Measurements from ENCODE around the gene ANK3. TPM values are rescaled to one million over a fixed set of nuclear protein-coding genes. Genes with fewer than 3 reads are reported as not detected.

The ANK3 gene
- polyA plus RNA-seq, 1 donor, result 89.1 TPM

DNA sequence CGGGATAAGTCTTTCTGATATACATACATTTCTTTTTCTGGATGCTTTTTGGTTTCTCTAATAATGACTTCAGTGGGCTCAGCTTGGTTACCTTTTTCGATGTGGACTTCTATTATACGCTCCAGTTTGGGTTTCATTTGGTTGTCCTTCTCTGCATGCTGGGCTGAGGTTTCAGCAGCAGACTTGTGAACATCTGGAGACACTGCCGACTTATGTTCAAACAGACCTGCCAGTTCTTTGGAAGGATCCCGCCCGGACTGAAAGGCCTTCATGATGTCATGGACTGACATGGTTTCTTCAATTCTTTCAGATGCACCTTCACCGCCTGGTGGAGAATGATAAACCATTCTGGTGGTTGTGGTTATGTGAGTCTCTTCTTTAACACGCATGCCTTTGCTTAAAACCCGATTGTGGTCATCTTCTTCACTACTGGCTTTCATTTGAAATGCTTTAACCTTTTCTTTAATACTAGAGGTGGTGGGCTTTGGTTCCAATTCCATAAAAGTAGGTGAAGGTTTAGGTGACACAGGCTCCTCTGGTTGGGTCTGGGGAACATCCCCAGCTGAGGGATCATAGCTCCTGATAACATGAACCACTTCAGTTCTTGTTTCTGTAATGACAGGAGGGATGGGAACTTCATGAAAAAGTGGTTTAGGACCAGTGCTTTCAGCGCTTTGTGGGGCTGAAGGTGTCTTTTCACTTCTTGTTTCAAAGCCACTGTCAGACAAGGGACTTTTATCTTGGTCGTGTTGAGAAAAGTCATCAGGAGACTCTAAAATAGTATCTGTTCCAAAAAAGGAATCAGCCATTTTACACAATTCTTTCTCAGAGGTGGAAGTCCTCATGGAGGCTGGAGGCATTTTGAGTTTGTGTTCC, 315.7 kb downstream of the ANK3 start:
- Histone ChIP-seq H3K27ac (ENCODE audit: low read length) (no peak overlapping the region), H3K27me3 (ENCODE audit: control insufficient read depth, insufficient read depth, low read length) (no peaks in the 10 kb centered on the region), H3K9me3 (ENCODE audit: control insufficient read depth, low read depth, low read length) (no peaks in the 10 kb centered on the region), H3K4me3 (ENCODE audit: low read length) (no peak overlapping the region), H3K4me1 (ENCODE audit: control insufficient read depth, insufficient read depth, low read length) (no peaks in the 10 kb centered on the region), H3K36me3 (ENCODE audit: control insufficient read depth, insufficient read depth, low read length) (peaks cover 38% of the 10 kb centered on the region)
- 87% methylated on average over 3 of the region's 11 CpGs for WGBS (ENCODE audit: insufficient coverage, low lambda C conversion rate)
- no peak for DNase-seq

DNA sequence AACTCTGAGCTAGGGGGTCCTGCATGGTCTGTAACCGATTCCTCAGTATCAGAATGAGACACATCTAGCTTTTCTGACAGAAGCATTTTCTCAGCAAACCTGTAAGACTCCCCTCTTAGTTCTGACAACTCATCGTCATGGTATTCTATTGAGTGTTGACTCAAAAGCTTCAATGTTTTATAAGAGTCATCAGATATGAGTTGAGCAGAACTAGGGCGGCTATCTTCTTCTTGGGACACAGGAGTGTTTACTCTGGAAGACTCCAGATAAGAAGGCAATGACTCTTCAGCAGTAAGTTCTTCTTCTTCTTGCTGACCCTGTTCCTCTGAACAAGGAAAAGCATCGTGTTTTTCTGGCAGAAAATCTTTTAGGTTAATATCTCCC, 316.3 kb downstream of the ANK3 start:
- Histone ChIP-seq H3K36me3 (ENCODE audit: control insufficient read depth, insufficient read depth, low read length) (peaks cover 36% of the 10 kb centered on the region), H3K9me3 (ENCODE audit: control insufficient read depth, low read depth, low read length) (no peaks in the 10 kb centered on the region), H3K4me1 (ENCODE audit: control insufficient read depth, insufficient read depth, low read length) (no peaks in the 10 kb centered on the region), H3K4me3 (ENCODE audit: low read length) (no peak overlapping the region), H3K27me3 (ENCODE audit: control insufficient read depth, insufficient read depth, low read length) (no peaks in the 10 kb centered on the region), H3K27ac (ENCODE audit: low read length) (no peak overlapping the region)
- 80% methylated on average over 1 of the region's 4 CpGs for WGBS (ENCODE audit: insufficient coverage, low lambda C conversion rate)
- no peak for DNase-seq

DNA sequence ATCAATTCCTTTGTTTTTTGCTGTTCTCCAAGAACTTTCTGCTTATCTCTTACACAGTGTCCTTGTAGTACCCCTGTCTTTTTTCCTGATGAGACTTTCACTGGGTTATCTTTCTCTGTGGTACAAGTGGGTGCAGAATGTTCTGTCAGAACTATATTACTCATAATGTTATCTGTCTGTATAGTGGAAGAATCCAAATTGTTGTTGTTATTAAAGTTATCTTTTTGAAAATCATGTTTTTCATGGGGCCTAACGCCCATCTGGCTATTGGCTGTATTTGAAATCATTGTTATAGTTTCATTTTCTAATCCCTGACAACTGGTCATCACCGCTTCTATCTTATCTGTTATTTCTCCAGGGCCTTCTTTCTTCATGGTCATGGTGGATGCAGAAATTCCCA, 320.4 kb downstream of the ANK3 start:
- no peaks in the 10 kb centered on the region for H3K4me1 ChIP-seq (ENCODE audit: control insufficient read depth, insufficient read depth, low read length)
- H3K36me3 ChIP-seq (ENCODE audit: control insufficient read depth, insufficient read depth, low read length), result peaks cover 19% of the 10 kb centered on the region
- H3K27ac ChIP-seq (ENCODE audit: low read length), result no peak overlapping the region
- no peaks in the 10 kb centered on the region for H3K9me3 ChIP-seq (ENCODE audit: control insufficient read depth, low read depth, low read length)
- DNase-seq, result no peak
- WGBS (ENCODE audit: insufficient coverage, low lambda C conversion rate), result 86% methylated on average over 1 of the region's 2 CpGs
- H3K27me3 ChIP-seq (ENCODE audit: control insufficient read depth, insufficient read depth, low read length), result no peaks in the 10 kb centered on the region
- no peak overlapping the region for H3K4me3 ChIP-seq (ENCODE audit: low read length)

DNA sequence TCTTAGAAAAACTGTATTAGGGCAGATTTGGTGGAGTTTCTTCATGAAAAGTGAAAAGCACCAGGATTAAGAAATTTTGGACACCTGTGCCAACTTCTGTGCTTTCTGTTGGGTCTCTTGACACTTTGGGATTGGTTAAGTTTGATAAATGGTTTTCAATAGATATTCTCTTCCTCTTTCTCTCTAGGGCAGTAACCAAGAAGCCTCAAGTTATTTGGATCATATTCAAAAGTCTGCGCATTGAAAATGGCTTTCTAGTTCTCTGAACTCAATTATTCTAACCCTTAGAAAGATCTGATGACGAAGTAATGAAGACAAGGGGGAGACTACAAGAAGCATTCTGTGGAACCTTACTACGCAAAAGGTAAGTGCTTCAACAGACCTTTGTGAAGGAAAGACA, 339.3 kb downstream of the ANK3 start:
- no peak for DNase-seq
- no CpG with 5 or more reads among the region's 3 CpGs for WGBS (ENCODE audit: insufficient coverage, low lambda C conversion rate)
- Histone ChIP-seq H3K36me3 (ENCODE audit: control insufficient read depth, insufficient read depth, low read length) (no peaks in the 10 kb centered on the region), H3K4me3 (ENCODE audit: low read length) (no peak overlapping the region), H3K27ac (ENCODE audit: low read length) (no peak overlapping the region), H3K27me3 (ENCODE audit: control insufficient read depth, insufficient read depth, low read length) (no peaks in the 10 kb centered on the region), H3K9me3 (ENCODE audit: control insufficient read depth, low read depth, low read length) (no peaks in the 10 kb centered on the region), H3K4me1 (ENCODE audit: control insufficient read depth, insufficient read depth, low read length) (no peaks in the 10 kb centered on the region)

DNA sequence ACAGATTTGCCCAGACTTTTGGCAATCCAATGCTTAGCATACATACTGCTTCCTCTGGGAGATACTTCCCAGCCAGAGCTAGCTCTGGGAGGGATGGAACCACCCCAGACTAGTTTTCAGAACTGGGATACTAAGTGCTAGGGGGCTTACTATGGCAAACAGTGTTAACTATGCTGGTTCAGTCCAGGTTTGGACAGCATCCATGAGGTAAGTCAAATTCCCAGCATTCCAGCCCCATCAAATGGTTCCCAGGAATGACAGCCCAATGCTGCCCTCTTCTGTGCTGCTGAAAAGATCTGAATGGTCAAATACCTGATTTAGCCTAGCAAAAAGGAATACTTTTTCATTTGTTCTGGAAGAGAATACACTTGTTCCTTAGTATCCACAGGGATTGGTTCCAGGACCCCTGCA, 341.6 kb downstream of the ANK3 start:
- Histone ChIP-seq H3K4me1 (ENCODE audit: control insufficient read depth, insufficient read depth, low read length) (no peaks in the 10 kb centered on the region), H3K36me3 (ENCODE audit: control insufficient read depth, insufficient read depth, low read length) (no peaks in the 10 kb centered on the region), H3K4me3 (ENCODE audit: low read length) (no peak overlapping the region), H3K27ac (ENCODE audit: low read length) (no peak overlapping the region), H3K9me3 (ENCODE audit: control insufficient read depth, low read depth, low read length) (no peaks in the 10 kb centered on the region), H3K27me3 (ENCODE audit: control insufficient read depth, insufficient read depth, low read length) (no peaks in the 10 kb centered on the region)
- DNase-seq, result no peak

DNA sequence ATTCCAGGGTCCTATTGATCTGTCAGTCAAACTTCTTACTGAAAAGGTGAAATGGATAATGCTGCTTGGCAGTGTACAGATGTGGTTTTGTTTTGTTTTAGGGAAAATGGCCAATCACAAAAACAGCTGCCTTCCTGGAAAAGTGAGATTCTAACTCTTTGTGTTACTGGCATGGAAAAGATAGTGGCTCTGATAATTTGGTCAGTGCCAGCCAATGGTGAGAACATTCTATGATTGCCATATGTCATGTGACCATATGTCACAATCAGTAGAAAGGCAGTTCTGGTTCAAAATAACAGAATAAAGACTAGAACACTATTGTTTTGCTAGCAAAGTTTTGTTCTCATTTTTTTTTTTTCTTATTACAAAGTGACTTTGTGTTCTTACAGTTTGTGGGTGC, 344.1 kb downstream of the ANK3 start:
- Histone ChIP-seq H3K4me3 (ENCODE audit: low read length) (no peak overlapping the region), H3K27ac (ENCODE audit: low read length) (no peak overlapping the region), H3K9me3 (ENCODE audit: control insufficient read depth, low read depth, low read length) (no peaks in the 10 kb centered on the region), H3K4me1 (ENCODE audit: control insufficient read depth, insufficient read depth, low read length) (no peaks in the 10 kb centered on the region), H3K27me3 (ENCODE audit: control insufficient read depth, insufficient read depth, low read length) (no peaks in the 10 kb centered on the region), H3K36me3 (ENCODE audit: control insufficient read depth, insufficient read depth, low read length) (no peaks in the 10 kb centered on the region)
- DNase-seq, result no peak

DNA sequence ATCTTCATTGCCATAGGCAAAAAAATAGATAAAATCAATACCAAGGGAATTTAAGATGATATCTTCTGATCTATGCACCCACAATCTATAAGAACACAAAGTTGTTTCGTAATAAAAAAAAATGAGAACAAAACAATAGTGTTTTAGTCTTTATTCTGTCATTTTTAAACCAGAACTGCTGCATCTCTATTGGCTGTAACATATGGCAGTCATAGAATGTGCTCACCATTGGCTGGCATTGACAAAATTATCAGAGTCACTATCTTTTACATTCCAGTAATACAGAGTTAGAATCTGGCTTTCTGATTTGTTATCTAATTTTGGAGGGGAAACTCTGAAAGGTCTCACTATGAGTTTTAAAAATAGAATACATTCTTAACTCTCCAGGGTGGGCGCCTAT, 344.7 kb downstream of the ANK3 start:
- WGBS (ENCODE audit: insufficient coverage, low lambda C conversion rate), result no CpG with 5 or more reads among the region's 2 CpGs
- Histone ChIP-seq H3K27ac (ENCODE audit: low read length) (no peak overlapping the region), H3K27me3 (ENCODE audit: control insufficient read depth, insufficient read depth, low read length) (no peaks in the 10 kb centered on the region), H3K4me3 (ENCODE audit: low read length) (no peak overlapping the region), H3K9me3 (ENCODE audit: control insufficient read depth, low read depth, low read length) (no peaks in the 10 kb centered on the region), H3K4me1 (ENCODE audit: control insufficient read depth, insufficient read depth, low read length) (no peaks in the 10 kb centered on the region), H3K36me3 (ENCODE audit: control insufficient read depth, insufficient read depth, low read length) (no peaks in the 10 kb centered on the region)
- no peak for DNase-seq

DNA sequence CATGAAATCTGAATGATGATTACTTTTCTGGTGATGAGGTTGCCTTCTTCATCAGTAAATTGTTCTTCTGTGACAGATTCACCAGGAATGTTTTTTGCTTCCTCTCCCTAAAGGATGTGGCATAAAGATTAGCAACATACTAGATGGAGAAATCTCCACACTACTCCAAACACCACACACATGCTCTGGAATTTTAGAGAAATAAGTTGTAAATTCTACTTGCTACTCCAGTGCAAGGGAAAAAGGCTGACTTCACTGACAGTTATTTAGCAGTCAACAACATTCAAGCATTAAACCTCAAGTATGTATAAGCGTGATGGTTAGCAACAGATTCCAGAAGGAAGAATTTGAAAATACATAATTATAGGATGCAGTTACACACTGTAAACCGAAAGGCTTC, 345.4 kb downstream of the ANK3 start:
- DNase-seq, result no peak
- H3K36me3 ChIP-seq (ENCODE audit: control insufficient read depth, insufficient read depth, low read length), result no peaks in the 10 kb centered on the region
- WGBS (ENCODE audit: insufficient coverage, low lambda C conversion rate), result no CpG with 5 or more reads among the region's 2 CpGs
- no peaks in the 10 kb centered on the region for H3K27me3 ChIP-seq (ENCODE audit: control insufficient read depth, insufficient read depth, low read length)
- H3K4me3 ChIP-seq (ENCODE audit: low read length), result no peak overlapping the region
- no peak overlapping the region for H3K27ac ChIP-seq (ENCODE audit: low read length)
- H3K9me3 ChIP-seq (ENCODE audit: control insufficient read depth, low read depth, low read length), result no peaks in the 10 kb centered on the region
- H3K4me1 ChIP-seq (ENCODE audit: control insufficient read depth, insufficient read depth, low read length), result no peaks in the 10 kb centered on the region

DNA sequence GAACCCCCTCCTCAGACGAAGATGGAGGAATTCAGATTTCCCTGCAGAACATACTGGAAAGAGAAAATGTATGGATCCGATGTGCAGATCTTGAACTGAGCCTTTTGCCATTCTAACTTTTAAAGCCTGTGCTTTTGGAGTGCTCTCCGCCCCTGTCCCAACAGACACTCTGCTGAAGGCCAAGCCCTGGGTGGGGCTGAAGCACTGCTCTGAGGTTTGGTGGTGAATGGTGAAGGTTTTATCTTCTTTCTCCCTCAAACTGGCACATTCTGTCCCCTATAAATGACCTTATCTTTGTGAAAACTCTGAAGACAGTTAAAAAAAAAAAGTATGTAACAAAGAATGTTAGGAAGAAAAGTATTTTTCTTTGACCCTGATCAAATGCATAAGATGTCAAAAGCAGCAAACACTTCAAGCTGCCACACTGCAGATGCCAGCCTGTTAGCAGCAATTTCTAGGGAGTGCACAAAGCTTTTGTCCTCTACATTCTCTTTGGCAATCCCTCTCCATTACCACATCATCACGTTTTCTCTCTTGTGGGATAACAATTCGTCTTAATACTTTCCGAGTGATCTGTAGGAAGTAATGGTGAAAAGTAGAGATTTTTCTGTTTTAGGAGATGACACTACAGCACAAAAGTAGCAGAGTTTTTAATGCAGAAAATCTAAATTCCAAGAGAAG, 346.0 kb downstream of the ANK3 start:
- H3K27ac ChIP-seq (ENCODE audit: low read length), result no peak overlapping the region

DNA sequence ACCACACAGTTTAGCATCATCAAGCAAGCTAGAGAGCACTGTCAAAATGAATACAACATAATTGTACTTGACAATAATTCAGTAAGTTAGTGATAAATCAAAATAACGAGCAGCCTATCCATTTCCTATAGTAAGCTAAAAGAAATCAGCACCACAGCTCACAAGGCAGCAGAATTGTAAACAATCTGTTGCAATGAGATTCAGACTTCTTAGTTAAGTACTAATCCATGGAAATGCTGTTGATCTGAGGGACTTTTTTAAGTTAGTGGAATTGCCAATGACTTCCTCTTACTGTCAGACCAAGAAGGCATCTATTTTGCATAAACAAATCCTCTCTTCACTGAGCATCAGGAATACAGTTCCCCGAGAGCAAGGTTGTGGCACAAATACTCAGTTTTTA, 346.8 kb downstream of the ANK3 start:
- H3K4me1 ChIP-seq (ENCODE audit: control insufficient read depth, insufficient read depth, low read length), result no peaks in the 10 kb centered on the region
- 94% methylated on average over 2 of the region's 2 CpGs for WGBS (ENCODE audit: insufficient coverage, low lambda C conversion rate)
- H3K4me3 ChIP-seq (ENCODE audit: low read length), result no peak overlapping the region
- DNase-seq, result no peak
- no peaks in the 10 kb centered on the region for H3K27me3 ChIP-seq (ENCODE audit: control insufficient read depth, insufficient read depth, low read length)
- H3K27ac ChIP-seq (ENCODE audit: low read length), result no peak overlapping the region
- H3K9me3 ChIP-seq (ENCODE audit: control insufficient read depth, low read depth, low read length), result no peaks in the 10 kb centered on the region
- no peaks in the 10 kb centered on the region for H3K36me3 ChIP-seq (ENCODE audit: control insufficient read depth, insufficient read depth, low read length)

More for the DNA sequence above, 346.0 kb downstream of the ANK3 start:
- no peaks in the 10 kb centered on the region for H3K27me3 ChIP-seq (ENCODE audit: control insufficient read depth, insufficient read depth, low read length)
- no peaks in the 10 kb centered on the region for H3K9me3 ChIP-seq (ENCODE audit: control insufficient read depth, low read depth, low read length)
- 100% methylated on average over 1 of the region's 6 CpGs for WGBS (ENCODE audit: insufficient coverage, low lambda C conversion rate)
- no peaks in the 10 kb centered on the region for H3K36me3 ChIP-seq (ENCODE audit: control insufficient read depth, insufficient read depth, low read length)
- DNase-seq, result no peak
- no peak overlapping the region for H3K4me3 ChIP-seq (ENCODE audit: low read length)
- H3K4me1 ChIP-seq (ENCODE audit: control insufficient read depth, insufficient read depth, low read length), result no peaks in the 10 kb centered on the region

DNA sequence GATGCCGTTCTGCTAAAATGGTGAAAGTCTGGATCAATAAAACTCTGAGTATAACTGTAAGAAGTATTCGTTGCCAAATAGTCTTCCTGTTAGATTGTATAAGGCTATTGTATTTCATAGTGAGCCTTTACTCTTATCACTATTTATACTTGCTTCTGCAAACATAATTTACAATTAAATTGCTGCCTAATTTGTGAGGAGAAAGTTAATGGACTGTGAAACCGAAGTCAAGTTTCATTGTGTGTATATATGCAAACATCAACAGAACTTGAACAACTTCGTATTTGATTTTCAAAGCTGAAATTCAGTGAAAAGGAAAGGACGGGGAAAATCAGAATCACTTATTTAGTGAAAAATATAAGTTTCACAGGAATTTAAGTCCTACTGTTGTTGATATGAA, 347.4 kb downstream of the ANK3 start:
- H3K27me3 ChIP-seq (ENCODE audit: control insufficient read depth, insufficient read depth, low read length), result no peaks in the 10 kb centered on the region
- no peaks in the 10 kb centered on the region for H3K36me3 ChIP-seq (ENCODE audit: control insufficient read depth, insufficient read depth, low read length)
- H3K9me3 ChIP-seq (ENCODE audit: control insufficient read depth, low read depth, low read length), result no peaks in the 10 kb centered on the region
- DNase-seq, result no peak
- no peaks in the 10 kb centered on the region for H3K4me1 ChIP-seq (ENCODE audit: control insufficient read depth, insufficient read depth, low read length)
- H3K4me3 ChIP-seq (ENCODE audit: low read length), result no peak overlapping the region
- H3K27ac ChIP-seq (ENCODE audit: low read length), result no peak overlapping the region
- WGBS (ENCODE audit: insufficient coverage, low lambda C conversion rate), result 18% methylated on average over 3 of the region's 5 CpGs
